Stomach (tissue), 9 donors: ENCODE measurements around the gene CDSN. TPM values are rescaled to one million over a fixed set of nuclear protein-coding genes. Genes with fewer than 3 reads are reported as not detected.

Experiments used
- DNase-seq, 2 donors: peaks; one replicate each; pipeline versions ENCODE4 v3.0.0 to v3.0.0-alpha.2; 2013 to 2019
- H3K27ac ChIP-seq, 5 donors: fragments of 200-600 bp in 4 of 5; sonication (generic) in 4 of 5; one replicate each; pipeline ENCODE4 v1.5.1; 2013 to 2019; ENCODE audit warnings: mild to moderate bottlenecking in 1 of 5, moderate library complexity in 1 of 5
- H3K27me3 ChIP-seq, 3 donors: fragments of 200-600 bp; sonication (generic); one replicate each; pipeline ENCODE4 v1.5.1; 2017 to 2019; ENCODE audit warnings: mixed run types in 1 of 3
- H3K36me3 ChIP-seq, 4 donors: fragments of 200-600 bp; sonication (generic); 1 replicate in 3 of 4; 2 replicates in 1 of 4; pipeline ENCODE4 v1.5.1; 2016 to 2019
- H3K4me1 ChIP-seq, 4 donors: fragments of 200-600 bp; sonication (generic); one replicate each; pipeline ENCODE4 v1.5.1; 2016 to 2019
- H3K4me3 ChIP-seq, 4 donors: fragments of 200-600 bp; sonication (generic) in 3 of 4; one replicate each; pipeline ENCODE4 v1.5.1; 2016 to 2019; ENCODE audit warnings: mild to moderate bottlenecking in 1 of 4
- H3K9me3 ChIP-seq, 4 donors: fragments of 200-600 bp; sonication (generic); one replicate each; pipeline ENCODE4 v1.5.1; 2016 to 2019
- EP300 ChIP-seq: sonication (generic); formaldehyde crosslinking; IDR thresholded peaks from one replicate; pipeline ENCODE4 v1.6.1; 2017; ENCODE audit warnings: antibody characterized with exemption
- POLR2A ChIP-seq, 4 donors: fragments of 450-650 bp; IDR thresholded peaks; one replicate each; pipeline ENCODE4 v1.6.1; 2016; ENCODE audit warnings: antibody characterized with exemption in 4 of 4, control low read depth in 2 of 4, mild to moderate bottlenecking in 1 of 4, moderate library complexity in 1 of 4
- POLR2AphosphoS5 ChIP-seq, 3 donors: sonication (generic); formaldehyde crosslinking; IDR thresholded peaks; one replicate each; pipeline ENCODE4 v1.6.1; 2016; ENCODE audit warnings: antibody characterized with exemption in 3 of 3
- WGBS, 5 donors: extraction: QIAGEN DNeasy Blood & Tissue Kit in 3 of 5; methylation state at CpG; one replicate each; pipeline versions ENCODE4 v1.1.5 to v1.1.7; 2013 to 2018; 5-methylcytosine and 5-hydroxymethylcytosine counted together
- intact Hi-C: fragments of 100-400 bp; cut with DNase I; formaldehyde crosslinking; loops from one replicate; pipeline ENCODE4 v1.15.1; 2023; ENCODE audit warnings: low total_unique reads
- polyA plus RNA-seq, 3 donors: library from polyadenylated mRNA; stranded (reverse); fragments of 200-250 nt; gene quantifications; one replicate each; pipeline ENCODE4 v1.2.3, GENCODE V29; 2013
- total RNA-seq, 5 donors: library from RNA; depleted of rRNA; stranded (reverse); fragments of >200 nt; gene quantifications; one replicate each; pipeline versions ENCODE4 v1.1.0 to v1.2.3, GENCODE V29; 2014 to 2016
- TF ChIP-seq, protein P1 (sequence below), 7 experiments: fragments of 450-650 bp in 4 of 7; fragments of 200-600 bp in 3 of 7; sonication (generic) in 3 of 7; IDR thresholded peaks; one replicate each; pipeline ENCODE4 v1.5.1; 2016 to 2019; ENCODE audit warnings: antibody characterized with exemption in 7 of 7, control low read depth in 2 of 7, mild to moderate bottlenecking in 1 of 7
- donor health status: healthy with polysubstance abuse.
- donor health status: Bipolar disorder and iron deficiency.
- donor health status: healthy.

The CDSN gene
- total and polyA plus RNA-seq, 8 donors: 0.05 TPM; not detected in 7

DNA sequence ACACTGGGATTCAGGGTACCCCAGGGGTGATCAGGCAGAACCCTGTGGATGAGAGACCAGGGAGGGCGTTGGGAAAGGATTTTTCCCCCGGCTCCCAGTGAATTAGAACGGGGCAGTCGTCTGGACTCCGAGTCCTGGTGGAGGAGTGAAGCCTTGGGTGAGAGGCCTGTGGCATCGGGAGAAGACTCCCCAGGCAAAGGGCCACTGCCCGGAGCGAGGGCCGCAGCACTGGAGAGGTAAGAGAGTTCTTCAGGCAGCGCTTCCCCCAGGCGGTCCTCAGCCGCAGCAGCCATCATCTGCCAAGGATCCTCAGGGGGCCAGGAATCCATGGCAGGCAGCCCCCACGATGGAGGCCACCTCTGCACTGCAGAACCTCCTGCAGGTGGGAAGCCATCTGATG, 8.5 kb downstream of the CDSN start:
- DNase-seq: no peak
- WGBS, 5 donors: 85 to 95% (median 92%) methylated on average over 11 to 13 of the region's 13 CpGs
- TF ChIP-seq, protein P1, sequence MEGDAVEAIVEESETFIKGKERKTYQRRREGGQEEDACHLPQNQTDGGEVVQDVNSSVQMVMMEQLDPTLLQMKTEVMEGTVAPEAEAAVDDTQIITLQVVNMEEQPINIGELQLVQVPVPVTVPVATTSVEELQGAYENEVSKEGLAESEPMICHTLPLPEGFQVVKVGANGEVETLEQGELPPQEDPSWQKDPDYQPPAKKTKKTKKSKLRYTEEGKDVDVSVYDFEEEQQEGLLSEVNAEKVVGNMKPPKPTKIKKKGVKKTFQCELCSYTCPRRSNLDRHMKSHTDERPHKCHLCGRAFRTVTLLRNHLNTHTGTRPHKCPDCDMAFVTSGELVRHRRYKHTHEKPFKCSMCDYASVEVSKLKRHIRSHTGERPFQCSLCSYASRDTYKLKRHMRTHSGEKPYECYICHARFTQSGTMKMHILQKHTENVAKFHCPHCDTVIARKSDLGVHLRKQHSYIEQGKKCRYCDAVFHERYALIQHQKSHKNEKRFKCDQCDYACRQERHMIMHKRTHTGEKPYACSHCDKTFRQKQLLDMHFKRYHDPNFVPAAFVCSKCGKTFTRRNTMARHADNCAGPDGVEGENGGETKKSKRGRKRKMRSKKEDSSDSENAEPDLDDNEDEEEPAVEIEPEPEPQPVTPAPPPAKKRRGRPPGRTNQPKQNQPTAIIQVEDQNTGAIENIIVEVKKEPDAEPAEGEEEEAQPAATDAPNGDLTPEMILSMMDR (IDR thresholded peaks at IDR 0.05): no peak
- TF ChIP-seq POLR2A (IDR thresholded peaks at IDR 0.05) (no peak), POLR2AphosphoS5 (IDR thresholded peaks at IDR 0.05) (no peak), EP300 (no peak)
- intact Hi-C loops: no loop called here
- Histone ChIP-seq H3K4me1 (peaks cover 17 to 32% (median 26%) of the 10 kb centered on the region in 4 donors), H3K9me3 (no peaks in the 10 kb centered on the region), H3K27ac (no peak overlapping the region), H3K36me3 (no peaks in the 10 kb centered on the region), H3K4me3 (no peak overlapping the region), H3K27me3 (peaks cover 0 to 19% (median 0%) of the 10 kb centered on the region in 3 donors)

DNA sequence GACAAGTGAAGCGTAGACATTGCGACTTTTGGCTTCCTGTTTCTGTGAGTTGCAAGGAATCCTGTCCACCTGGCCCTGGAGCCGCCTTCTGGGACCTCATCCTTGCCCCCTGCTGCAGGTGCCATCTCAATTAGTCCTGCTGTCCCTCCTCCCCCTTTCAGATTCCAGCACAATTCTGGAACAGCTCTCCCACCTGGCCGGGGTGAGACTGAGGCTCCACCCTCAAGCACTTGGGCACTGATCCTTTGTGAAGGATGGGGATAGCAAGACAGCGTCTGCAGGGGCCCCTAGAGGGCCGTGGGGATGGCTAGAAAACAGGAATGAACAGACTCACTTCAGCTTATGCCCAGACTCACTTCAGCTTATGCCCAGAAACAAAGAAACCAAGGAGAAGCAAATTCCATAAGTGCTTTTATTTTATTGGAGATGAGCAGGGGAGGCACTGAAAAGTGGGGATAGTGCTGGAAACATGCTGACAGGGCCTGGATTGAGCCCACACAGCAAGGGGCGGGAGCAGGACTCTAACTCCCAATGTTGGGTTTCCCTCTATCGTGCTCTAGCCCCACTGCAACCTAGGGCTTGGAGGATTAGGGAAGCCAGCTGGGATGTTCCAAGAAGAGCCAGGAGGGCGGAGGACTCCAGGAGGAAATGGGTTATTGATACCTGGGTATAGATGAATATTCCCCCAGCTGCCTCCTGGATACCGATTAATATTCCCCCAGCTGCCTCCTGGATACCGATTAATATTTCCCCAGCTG, 9.2 kb downstream of the CDSN start:
- Histone ChIP-seq H3K4me3 (no peak overlapping the region), H3K4me1 (peaks cover 17 to 25% (median 22%) of the 10 kb centered on the region in 4 donors), H3K9me3 (no peaks in the 10 kb centered on the region), H3K27me3 (peaks cover 0 to 19% (median 0%) of the 10 kb centered on the region in 3 donors), H3K27ac (no peak overlapping the region), H3K36me3 (no peaks in the 10 kb centered on the region)
- intact Hi-C loops: no loop called here
- WGBS, 5 donors: 70 to 73% (median 71%) methylated on average over 11 of the region's 11 CpGs
- TF ChIP-seq EP300 (no peak), POLR2AphosphoS5 (IDR thresholded peaks at IDR 0.05) (no peak), POLR2A (IDR thresholded peaks at IDR 0.05) (no peak)
- TF ChIP-seq, protein P1 (IDR thresholded peaks at IDR 0.05): no peak
- no peak for DNase-seq

DNA sequence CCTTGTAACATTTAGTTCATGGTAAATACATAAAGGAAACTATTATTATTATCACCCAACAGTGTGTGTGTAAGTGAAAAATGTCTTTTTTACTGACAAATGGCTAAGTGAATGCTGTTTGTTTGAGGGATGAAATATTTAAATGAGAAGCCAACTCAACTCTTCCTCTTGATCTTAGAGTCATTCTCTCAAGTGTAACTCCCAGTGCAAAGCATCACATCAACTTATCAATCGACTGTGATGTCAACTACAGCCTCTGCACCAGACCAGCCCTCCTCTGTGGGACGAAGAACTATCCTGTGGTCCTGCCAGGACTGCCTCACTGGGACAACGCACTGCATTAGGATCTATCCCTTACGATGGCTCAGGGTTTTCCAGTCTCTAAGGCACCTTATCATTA, 13.2 kb downstream of the CDSN start:
- intact Hi-C loops: no loop called here
- H3K36me3 ChIP-seq: no peaks in the 10 kb centered on the region
- H3K9me3 ChIP-seq: no peaks in the 10 kb centered on the region
- DNase-seq: no peak
- TF ChIP-seq, protein P1 (IDR thresholded peaks at IDR 0.05): no peak
- no peak for TF ChIP-seq POLR2AphosphoS5 (IDR thresholded peaks at IDR 0.05)
- TF ChIP-seq EP300: no peak
- TF ChIP-seq POLR2A (IDR thresholded peaks at IDR 0.05): no peak
- no peak overlapping the region for H3K4me3 ChIP-seq
- WGBS, 5 donors: 48 to 79% (median 70%) methylated on average over 4 of the region's 4 CpGs
- H3K27me3 ChIP-seq: peaks cover 0 to 22% (median 0%) of the 10 kb centered on the region in 3 donors
- no peaks in the 10 kb centered on the region for H3K4me1 ChIP-seq
- no peak overlapping the region for H3K27ac ChIP-seq

DNA sequence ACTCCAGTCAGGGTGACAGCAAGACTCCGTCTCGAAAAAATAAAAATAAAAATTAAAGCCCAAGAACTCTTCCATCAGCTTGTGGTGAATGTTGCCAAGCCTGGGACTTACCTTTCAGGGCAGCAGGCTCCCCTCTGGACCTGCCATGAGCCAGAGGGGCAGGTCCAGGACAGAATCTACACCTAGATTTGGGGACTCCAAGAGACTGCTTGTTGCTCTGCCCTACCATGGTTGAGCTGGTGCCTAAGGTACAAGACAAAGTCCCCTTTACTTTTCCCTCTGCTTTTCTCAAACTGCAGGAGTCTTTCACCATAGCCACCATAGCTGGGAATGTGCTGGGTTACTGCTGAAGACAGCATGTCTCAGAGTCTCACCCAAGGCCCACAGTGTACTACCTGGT, 17.1 kb downstream of the CDSN start:
- no peak for DNase-seq
- Histone ChIP-seq H3K27ac (no peak overlapping the region), H3K4me1 (no peaks in the 10 kb centered on the region), H3K4me3 (no peak overlapping the region), H3K36me3 (no peaks in the 10 kb centered on the region), H3K27me3 (peaks cover 0 to 3% (median 0%) of the 10 kb centered on the region in 3 donors), H3K9me3 (no peaks in the 10 kb centered on the region)
- 96% methylated on average over 2 of the region's 2 CpGs for WGBS, 5 donors
- intact Hi-C loops: no loop called here
- TF ChIP-seq EP300: no peak
- no peak for TF ChIP-seq POLR2A (IDR thresholded peaks at IDR 0.05)
- no peak for TF ChIP-seq POLR2AphosphoS5 (IDR thresholded peaks at IDR 0.05)
- TF ChIP-seq, protein P1 (IDR thresholded peaks at IDR 0.05): no peak
